HL-60 (cell line): ENCODE measurements around the gene VPS11.

Experiments used
- DNase-seq, 2 experiments: peaks; one replicate each; pipeline ENCODE4 v3.0.0-alpha.2; 2010 to 2020; ENCODE audit warnings: low read depth in 1 of 2, low spot score in 1 of 2
- H3K27ac ChIP-seq: fragments of 250-450 bp; sonication (Bioruptor Pico); replicated peaks from 2 replicates; pipeline ENCODE4 v1.5.1; 2020; ENCODE audit warnings: mild to moderate bottlenecking, moderate library complexity
- H3K27me3 ChIP-seq: fragments of 250-450 bp; sonication (Bioruptor Pico); 2 replicates; pipeline ENCODE4 v1.5.1; 2021; ENCODE audit warnings: mild to moderate bottlenecking, moderate library complexity; ENCODE audit not compliant: insufficient read depth, poor library complexity, severe bottlenecking
- H3K4me3 ChIP-seq: replicated peaks from 2 replicates; pipeline ENCODE4 v1.5.1; 2011; ENCODE audit warnings: mild to moderate bottlenecking, control low read depth, low read length; ENCODE audit not compliant: insufficient read depth
- GABPA ChIP-seq: IDR thresholded peaks from 2 replicates; pipeline ENCODE4 v1.6.1; 2012; ENCODE audit warnings: low read depth
- POLR2AphosphoS5 ChIP-seq: IDR thresholded peaks from 2 replicates; pipeline ENCODE4 v1.6.1; 2012; ENCODE audit warnings: low read depth
- SPI1 ChIP-seq: IDR thresholded peaks from 2 replicates; pipeline ENCODE4 v1.6.1; 2012; ENCODE audit warnings: low read depth, mild to moderate bottlenecking, borderline replicate concordance
- long read RNA-seq: library from polyadenylated mRNA; unstranded; transcript quantifications from one replicate; pipeline ENCODE4 v2.0.0, GENCODE V29; 2020
- TF ChIP-seq, protein P1 (sequence below): IDR thresholded peaks from one replicate; pipeline ENCODE4 v1.5.1; 2011; ENCODE audit warnings: low read length, control low read depth, inconsistent platforms; ENCODE audit not compliant: insufficient read depth
- TF ChIP-seq, protein P2 (sequence below): IDR thresholded peaks from 2 replicates; pipeline ENCODE4 v1.6.1; 2012; ENCODE audit warnings: low read depth; ENCODE audit not compliant: insufficient replicate concordance

Gene VPS11
- long read RNA-seq, transcript VPS11-208 (16 exons, 3,313 nt) = major isoform, 457 of 555 reads
- long read RNA-seq, partial matches to known transcripts = 39 of 555 reads
- long read RNA-seq, other reads (novel, unspliced or antisense) = 58 of 555 reads

DNA sequence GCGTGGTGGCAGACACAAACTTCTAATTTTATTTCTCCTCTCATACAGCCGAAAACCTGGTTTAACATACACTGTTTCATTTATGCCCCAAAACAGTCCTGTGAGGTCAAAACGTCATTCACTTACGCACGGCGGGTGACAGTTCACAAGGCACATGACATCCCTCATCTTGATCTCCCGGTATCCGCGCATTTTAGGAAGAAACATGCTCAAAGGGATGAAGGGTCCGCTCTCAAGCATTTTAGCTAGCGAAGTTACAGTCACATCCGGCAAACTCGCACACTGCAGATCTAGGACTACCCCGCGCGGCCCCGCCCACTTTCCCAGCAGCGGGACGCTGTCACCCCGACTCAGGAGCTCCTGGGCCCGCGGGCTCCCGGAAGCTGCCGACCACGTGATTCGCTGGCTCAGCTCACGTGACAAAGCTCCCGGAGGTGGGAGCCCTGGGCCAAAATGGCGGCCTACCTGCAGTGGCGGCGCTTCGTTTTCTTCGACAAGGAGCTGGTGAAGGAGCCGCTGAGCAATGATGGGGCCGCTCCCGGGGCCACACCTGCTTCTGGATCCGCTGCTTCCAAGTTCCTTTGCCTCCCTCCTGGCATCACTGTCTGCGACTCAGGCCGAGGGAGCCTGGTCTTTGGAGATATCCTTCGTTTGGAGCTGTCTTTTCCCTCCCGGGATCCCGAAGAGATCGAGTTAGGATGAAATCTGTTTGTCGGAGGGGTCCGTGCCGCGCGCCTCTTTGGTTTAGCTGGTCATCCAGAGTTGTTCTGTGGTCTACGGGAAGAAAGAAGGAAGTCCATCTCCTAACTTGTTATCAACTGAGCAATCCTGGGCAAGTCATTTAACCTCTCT lies at the start of gene VPS11:
TSS of gene VPS11 (plus strand) at position 448 of the 852 bp plus-strand sequence. CDS start at position 454, 6 bp downstream.
- Histone ChIP-seq H3K27me3 (no peaks in the 10 kb centered on the region), H3K27ac (peak within 1 kb of the TSS; percentile 86), H3K4me3 (peak within 1 kb of the TSS; percentile 80)
- peak; percentile 96 to 98 for DNase-seq
- TF ChIP-seq, protein P1, sequence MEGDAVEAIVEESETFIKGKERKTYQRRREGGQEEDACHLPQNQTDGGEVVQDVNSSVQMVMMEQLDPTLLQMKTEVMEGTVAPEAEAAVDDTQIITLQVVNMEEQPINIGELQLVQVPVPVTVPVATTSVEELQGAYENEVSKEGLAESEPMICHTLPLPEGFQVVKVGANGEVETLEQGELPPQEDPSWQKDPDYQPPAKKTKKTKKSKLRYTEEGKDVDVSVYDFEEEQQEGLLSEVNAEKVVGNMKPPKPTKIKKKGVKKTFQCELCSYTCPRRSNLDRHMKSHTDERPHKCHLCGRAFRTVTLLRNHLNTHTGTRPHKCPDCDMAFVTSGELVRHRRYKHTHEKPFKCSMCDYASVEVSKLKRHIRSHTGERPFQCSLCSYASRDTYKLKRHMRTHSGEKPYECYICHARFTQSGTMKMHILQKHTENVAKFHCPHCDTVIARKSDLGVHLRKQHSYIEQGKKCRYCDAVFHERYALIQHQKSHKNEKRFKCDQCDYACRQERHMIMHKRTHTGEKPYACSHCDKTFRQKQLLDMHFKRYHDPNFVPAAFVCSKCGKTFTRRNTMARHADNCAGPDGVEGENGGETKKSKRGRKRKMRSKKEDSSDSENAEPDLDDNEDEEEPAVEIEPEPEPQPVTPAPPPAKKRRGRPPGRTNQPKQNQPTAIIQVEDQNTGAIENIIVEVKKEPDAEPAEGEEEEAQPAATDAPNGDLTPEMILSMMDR = no peak
- TF ChIP-seq GABPA (peak; percentile 51), POLR2AphosphoS5 (peak; percentile 67; the same call in 1 of the 2 replicates), SPI1 (peak; percentile 41; the same call in 1 of the 2 replicates)
- TF ChIP-seq, protein P2, sequence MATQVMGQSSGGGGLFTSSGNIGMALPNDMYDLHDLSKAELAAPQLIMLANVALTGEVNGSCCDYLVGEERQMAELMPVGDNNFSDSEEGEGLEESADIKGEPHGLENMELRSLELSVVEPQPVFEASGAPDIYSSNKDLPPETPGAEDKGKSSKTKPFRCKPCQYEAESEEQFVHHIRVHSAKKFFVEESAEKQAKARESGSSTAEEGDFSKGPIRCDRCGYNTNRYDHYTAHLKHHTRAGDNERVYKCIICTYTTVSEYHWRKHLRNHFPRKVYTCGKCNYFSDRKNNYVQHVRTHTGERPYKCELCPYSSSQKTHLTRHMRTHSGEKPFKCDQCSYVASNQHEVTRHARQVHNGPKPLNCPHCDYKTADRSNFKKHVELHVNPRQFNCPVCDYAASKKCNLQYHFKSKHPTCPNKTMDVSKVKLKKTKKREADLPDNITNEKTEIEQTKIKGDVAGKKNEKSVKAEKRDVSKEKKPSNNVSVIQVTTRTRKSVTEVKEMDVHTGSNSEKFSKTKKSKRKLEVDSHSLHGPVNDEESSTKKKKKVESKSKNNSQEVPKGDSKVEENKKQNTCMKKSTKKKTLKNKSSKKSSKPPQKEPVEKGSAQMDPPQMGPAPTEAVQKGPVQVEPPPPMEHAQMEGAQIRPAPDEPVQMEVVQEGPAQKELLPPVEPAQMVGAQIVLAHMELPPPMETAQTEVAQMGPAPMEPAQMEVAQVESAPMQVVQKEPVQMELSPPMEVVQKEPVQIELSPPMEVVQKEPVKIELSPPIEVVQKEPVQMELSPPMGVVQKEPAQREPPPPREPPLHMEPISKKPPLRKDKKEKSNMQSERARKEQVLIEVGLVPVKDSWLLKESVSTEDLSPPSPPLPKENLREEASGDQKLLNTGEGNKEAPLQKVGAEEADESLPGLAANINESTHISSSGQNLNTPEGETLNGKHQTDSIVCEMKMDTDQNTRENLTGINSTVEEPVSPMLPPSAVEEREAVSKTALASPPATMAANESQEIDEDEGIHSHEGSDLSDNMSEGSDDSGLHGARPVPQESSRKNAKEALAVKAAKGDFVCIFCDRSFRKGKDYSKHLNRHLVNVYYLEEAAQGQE = peak; percentile 61

DNA sequence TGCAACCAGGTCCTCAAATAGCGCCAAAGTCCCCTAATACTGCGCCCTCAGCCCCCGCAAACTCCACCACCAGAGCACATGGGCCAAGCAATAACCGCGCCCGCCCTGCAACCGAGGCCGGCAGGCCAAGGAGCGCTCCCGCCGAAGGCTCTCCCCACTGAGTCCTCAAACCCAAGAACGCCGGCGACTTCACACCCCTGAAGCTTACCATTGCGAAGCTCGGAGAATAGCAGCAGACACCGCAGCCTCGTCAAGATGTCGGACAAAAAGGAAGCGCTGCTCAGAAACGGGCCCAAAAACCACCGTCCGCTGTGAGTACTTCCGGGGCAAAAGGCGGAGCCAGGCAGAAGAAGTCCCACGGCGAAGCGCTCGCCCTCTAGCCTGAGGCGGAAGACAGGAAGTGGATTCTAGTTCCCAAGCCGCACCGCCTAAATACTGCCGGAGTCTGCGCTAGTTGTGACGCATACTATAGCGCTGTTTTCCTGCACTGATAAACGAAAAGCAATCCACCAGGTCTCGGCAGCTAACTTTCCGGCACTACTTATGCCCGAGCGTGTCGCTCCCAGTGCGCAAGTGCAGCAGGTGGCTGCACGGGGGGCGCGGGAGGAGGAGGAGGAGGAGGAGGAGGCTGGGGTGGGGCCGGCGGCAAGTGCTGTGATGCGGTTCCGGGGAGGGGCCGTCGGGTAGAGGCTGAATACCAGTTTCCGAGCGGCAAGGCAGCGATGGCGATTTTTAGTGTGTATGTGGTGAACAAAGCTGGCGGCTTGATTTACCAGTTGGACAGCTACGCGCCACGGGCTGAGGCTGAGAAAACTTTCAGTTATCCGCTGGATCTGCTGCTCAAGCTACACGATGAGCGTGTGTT lies 49.3 kb upstream of the VPS11 start, which contains the start of the genes RPS25 and TRAPPC4:
TSS of gene RPS25 (minus strand) at position 270 of the 865 bp plus-strand sequence. CDS start at position 211, 59 bp downstream.
TSS of gene TRAPPC4 (plus strand) at position 693 of the 865 bp plus-strand sequence. CDS start at position 723, 30 bp downstream.
- TF ChIP-seq POLR2AphosphoS5 (peak; percentile 89), SPI1 (peak; percentile 91), GABPA (peak; percentile 99)
- TF ChIP-seq, protein P2 = peak; percentile 69
- TF ChIP-seq, protein P1 = no peak
- Histone ChIP-seq H3K27ac (peak within 1 kb of the TSS; percentile 94), H3K27me3 (no peaks in the 10 kb centered on the region), H3K4me3 (peak within 1 kb of the TSS; percentile 98)
- peak; percentile 97 to 98 for DNase-seq

DNA sequence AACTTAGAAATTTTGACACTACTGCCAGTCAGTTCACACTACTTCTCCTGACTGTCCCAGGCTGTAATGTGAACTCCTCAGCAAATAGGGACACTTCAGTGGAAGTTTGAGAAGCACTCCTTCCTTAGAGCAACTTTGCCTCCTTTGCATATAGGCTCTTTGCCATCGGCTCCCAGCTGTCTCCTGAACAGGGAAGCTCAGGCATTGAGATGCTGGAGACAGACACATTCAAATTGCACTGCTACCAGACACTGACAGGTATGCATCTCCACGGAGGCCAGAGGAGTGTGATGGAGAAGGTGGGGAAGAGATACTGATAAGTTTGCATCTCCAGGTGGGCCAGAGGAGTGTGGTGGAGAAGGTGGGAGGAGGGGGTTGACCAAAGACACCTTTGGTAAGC lies 47.6 kb upstream of the VPS11 start:
- Histone ChIP-seq H3K27ac (no peak overlapping the region; the same call in 1 of the 2 replicates), H3K4me3 (peak overlapping the region; percentile 98), H3K27me3 (no peaks in the 10 kb centered on the region)
- DNase-seq = peak in 1 of 2 experiments; percentile 12
- TF ChIP-seq POLR2AphosphoS5 = no peak
- TF ChIP-seq SPI1 = no peak
- TF ChIP-seq, protein P1 = no peak
- TF ChIP-seq, protein P2 = no peak
- no peak for TF ChIP-seq GABPA
